Measurements from ENCODE around the gene RPS13.
"Not testable (repeated sequence)": the region's sequence is repeated elsewhere in the genome, so short reads cannot be mapped to it uniquely, and the experiment has no call there.

The RPS13 gene

GRCh38 chr11:17036666-17037658 is 40.5 kb downstream of the RPS13 start:
- no peak for DNase-seq

- not testable (repeated sequence) for DNase-seq
Observed at GRCh38 chr11:17034027-17034426, 43.4 kb downstream of the RPS13 start.

- DNase-seq, result no peak
Observed at GRCh38 chr11:17026487-17027082, 50.9 kb downstream of the RPS13 start.

- no peak for DNase-seq
Observed at GRCh38 chr11:17024924-17025323, 52.5 kb downstream of the RPS13 start.
